Neural progenitor cell (in vitro differentiated cells): Measurements from ENCODE around the gene KCNIP1. TPM values are rescaled to one million over a fixed set of nuclear protein-coding genes. Genes with fewer than 3 reads are reported as not detected.

Source experiments
- DNase-seq: peaks from one replicate; pipeline ENCODE4 v3.0.0-alpha.2; 2016; ENCODE audit warnings: low spot score
- H2AFZ ChIP-seq: fragments of 200-600 bp; sonication (generic); replicated peaks from 2 replicates; pipeline ENCODE4 v1.6.1; 2016; ENCODE audit warnings: antibody characterized with exemption
- H3F3A ChIP-seq: fragments of 200-600 bp; sonication (generic); 2 replicates; pipeline ENCODE4 v1.6.1; 2016; ENCODE audit warnings: antibody characterized with exemption, low read depth
- H3K27ac ChIP-seq: fragments of 200-600 bp; sonication (generic); 2 replicates; pipeline ENCODE4 v1.5.1; 2016; ENCODE audit warnings: mild to moderate bottlenecking
- H3K27me3 ChIP-seq: fragments of 200-600 bp; sonication (generic); 2 replicates; pipeline ENCODE4 v1.6.1; 2016; ENCODE audit warnings: mild to moderate bottlenecking, moderate library complexity
- H3K36me3 ChIP-seq: fragments of 200-600 bp; sonication (generic); 2 replicates; pipeline ENCODE4 v1.5.1; 2016
- H3K4me1 ChIP-seq: fragments of 200-600 bp; sonication (generic); 2 replicates; pipeline ENCODE4 v1.6.1; 2016; ENCODE audit warnings: mixed run types
- H3K4me2 ChIP-seq: fragments of 200-600 bp; sonication (generic); 2 replicates; pipeline ENCODE4 v1.6.1; 2016
- H3K4me3 ChIP-seq: fragments of 200-600 bp; sonication (generic); 2 replicates; pipeline ENCODE4 v1.5.1; 2016
- H3K79me2 ChIP-seq: fragments of 200-600 bp; sonication (generic); 2 replicates; pipeline ENCODE4 v1.6.1; 2016; ENCODE audit warnings: low read depth
- H3K9ac ChIP-seq: fragments of 200-600 bp; sonication (generic); 2 replicates; pipeline ENCODE4 v1.6.1; 2016
- H3K9me3 ChIP-seq: fragments of 200-600 bp; sonication (generic); 2 replicates; pipeline ENCODE4 v1.5.1; 2016; ENCODE audit warnings: low read depth
- H4K20me1 ChIP-seq: fragments of 200-600 bp; sonication (generic); 2 replicates; pipeline ENCODE4 v1.6.1; 2016; ENCODE audit warnings: low read depth
- H3K27ac Mint-ChIP-seq: 3 replicates; pipeline ENCODE4 v1.8.0; 2021; ENCODE audit warnings: mixed read lengths
- H3K27me3 Mint-ChIP-seq: 2 replicates; pipeline ENCODE4 v1.8.0; 2022; ENCODE audit warnings: low read depth, mild to moderate bottlenecking, inconsistent platforms, moderate library complexity, mixed read lengths; ENCODE audit not compliant: insufficient read depth
- H3K36me3 Mint-ChIP-seq: 3 replicates; pipeline ENCODE4 v1.8.0; 2021; ENCODE audit warnings: mixed read lengths
- H3K4me1 Mint-ChIP-seq: 3 replicates; pipeline ENCODE4 v1.8.0; 2021; ENCODE audit warnings: mixed read lengths
- H3K4me3 Mint-ChIP-seq: 3 replicates; pipeline ENCODE4 v1.8.0; 2021; ENCODE audit warnings: mild to moderate bottlenecking, moderate library complexity, mixed read lengths
- H3K9me3 Mint-ChIP-seq: 3 replicates; pipeline ENCODE4 v1.8.0; 2020; ENCODE audit warnings: mixed read lengths
- EZH2 ChIP-seq: fragments of 200-600 bp; sonication (generic); IDR thresholded peaks from 2 replicates; pipeline ENCODE4 v1.6.1; 2017; ENCODE audit warnings: antibody characterized with exemption, mild to moderate bottlenecking, moderate library complexity
- EZH2phosphoT487 ChIP-seq: fragments of 200-600 bp; sonication (generic); IDR thresholded peaks from 2 replicates; pipeline ENCODE4 v1.6.1; 2017; ENCODE audit warnings: antibody characterized with exemption
- total RNA-seq: library from RNA; depleted of rRNA; stranded (reverse); fragments of >200 nt; gene quantifications from 2 replicates; pipeline ENCODE4 v1.2.3, GENCODE V29; 2015; ENCODE audit warnings: low replicate concordance
- TF ChIP-seq, protein P1 (sequence below): fragments of 200-600 bp; sonication (generic); IDR thresholded peaks from 2 replicates; pipeline ENCODE4 v1.5.1; 2017; ENCODE audit warnings: antibody characterized with exemption, mild to moderate bottlenecking

KCNIP1 gene
- total RNA-seq, 1 donor from 2014 or later = 2.8 TPM

DNA sequence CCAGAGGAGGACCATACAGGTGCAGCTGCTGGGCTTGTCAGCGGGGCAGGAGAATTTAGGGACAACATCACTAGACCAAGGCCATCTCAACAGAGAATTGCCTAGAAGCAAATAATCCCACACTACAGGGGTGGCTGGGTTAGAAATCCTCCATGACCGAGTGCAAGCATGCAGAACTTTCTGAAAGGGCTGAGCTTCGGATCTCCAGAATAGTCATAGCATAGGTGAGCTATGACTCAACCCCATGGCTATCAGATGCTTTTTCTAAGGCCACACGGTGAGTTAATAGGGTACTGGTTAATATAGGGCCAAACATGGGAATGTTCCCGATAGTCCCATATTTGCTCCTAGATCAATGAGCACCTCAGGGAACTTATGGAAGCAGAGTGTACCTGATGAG lies 4.2 kb downstream of the KCNIP1 start:
- no peak overlapping the region for H3K9ac ChIP-seq
- H3K79me2 ChIP-seq = no peaks in the 10 kb centered on the region
- Mint-ChIP-seq H3K27ac (peak overlapping the region; percentile 48), H3K4me1 (peaks cover 27% of the 10 kb centered on the region), H3K36me3 (no peaks in the 10 kb centered on the region), H3K4me3 (no peak overlapping the region), H3K27me3 (peaks cover 5% of the 10 kb centered on the region), H3K9me3 (no peaks in the 10 kb centered on the region)
- H3K4me2 ChIP-seq = no peak overlapping the region
- H4K20me1 ChIP-seq = no peaks in the 10 kb centered on the region
- peaks cover 3% of the 10 kb centered on the region for H3F3A ChIP-seq
- peaks cover 7% of the 10 kb centered on the region for H3K4me1 ChIP-seq
- H3K4me3 ChIP-seq = no peak overlapping the region
- no peaks in the 10 kb centered on the region for H3K36me3 ChIP-seq
- TF ChIP-seq EZH2 = no peak
- TF ChIP-seq, protein P1, sequence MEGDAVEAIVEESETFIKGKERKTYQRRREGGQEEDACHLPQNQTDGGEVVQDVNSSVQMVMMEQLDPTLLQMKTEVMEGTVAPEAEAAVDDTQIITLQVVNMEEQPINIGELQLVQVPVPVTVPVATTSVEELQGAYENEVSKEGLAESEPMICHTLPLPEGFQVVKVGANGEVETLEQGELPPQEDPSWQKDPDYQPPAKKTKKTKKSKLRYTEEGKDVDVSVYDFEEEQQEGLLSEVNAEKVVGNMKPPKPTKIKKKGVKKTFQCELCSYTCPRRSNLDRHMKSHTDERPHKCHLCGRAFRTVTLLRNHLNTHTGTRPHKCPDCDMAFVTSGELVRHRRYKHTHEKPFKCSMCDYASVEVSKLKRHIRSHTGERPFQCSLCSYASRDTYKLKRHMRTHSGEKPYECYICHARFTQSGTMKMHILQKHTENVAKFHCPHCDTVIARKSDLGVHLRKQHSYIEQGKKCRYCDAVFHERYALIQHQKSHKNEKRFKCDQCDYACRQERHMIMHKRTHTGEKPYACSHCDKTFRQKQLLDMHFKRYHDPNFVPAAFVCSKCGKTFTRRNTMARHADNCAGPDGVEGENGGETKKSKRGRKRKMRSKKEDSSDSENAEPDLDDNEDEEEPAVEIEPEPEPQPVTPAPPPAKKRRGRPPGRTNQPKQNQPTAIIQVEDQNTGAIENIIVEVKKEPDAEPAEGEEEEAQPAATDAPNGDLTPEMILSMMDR = no peak
- no peak overlapping the region for H2AFZ ChIP-seq
- H3K27me3 ChIP-seq = peaks cover 35% of the 10 kb centered on the region
- no peak overlapping the region for H3K27ac ChIP-seq
- H3K9me3 ChIP-seq = no peaks in the 10 kb centered on the region
- DNase-seq = no peak

DNA sequence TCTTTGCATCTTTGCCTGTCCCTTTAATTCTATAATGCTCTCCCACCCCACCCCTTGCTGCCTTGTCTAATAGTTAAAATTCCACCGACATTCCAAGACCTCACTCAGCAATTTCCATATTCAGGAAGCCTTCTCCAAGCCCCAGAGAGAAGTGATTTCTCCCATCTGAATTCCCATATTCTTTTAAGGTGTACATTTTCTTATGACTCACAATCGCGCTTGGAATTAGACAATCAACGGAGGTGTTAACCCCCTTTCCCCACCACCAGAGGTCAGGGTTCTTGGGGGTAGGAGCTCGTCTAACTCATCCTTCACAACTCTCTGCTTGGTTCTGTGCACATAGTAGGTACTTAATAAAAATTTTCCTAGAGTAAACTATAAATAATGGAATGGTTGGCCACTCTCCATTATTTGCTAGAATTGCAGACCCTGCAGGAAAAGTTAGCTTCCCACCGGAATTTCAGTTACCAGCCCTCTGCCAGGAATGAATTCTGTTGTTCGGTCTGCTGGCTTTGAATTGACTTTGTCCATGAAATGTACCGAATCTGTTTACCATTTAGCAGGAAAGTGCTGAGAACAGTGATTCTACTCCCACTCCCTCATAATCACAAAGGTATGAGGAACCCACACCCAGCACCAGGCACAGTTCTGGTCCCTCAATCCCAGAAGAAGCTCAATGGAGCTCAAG lies 5.0 kb downstream of the KCNIP1 start:
- H3K36me3 ChIP-seq = no peaks in the 10 kb centered on the region
- no peak overlapping the region for H3K4me3 Mint-ChIP-seq
- no peaks in the 10 kb centered on the region for H3K9me3 Mint-ChIP-seq
- H3K4me3 ChIP-seq = no peak overlapping the region
- no peaks in the 10 kb centered on the region for H3K9me3 ChIP-seq
- no peak overlapping the region for H3K27ac ChIP-seq
- peaks cover 27% of the 10 kb centered on the region for H3K27me3 ChIP-seq
- H3K4me2 ChIP-seq = no peak overlapping the region
- H3K79me2 ChIP-seq = no peaks in the 10 kb centered on the region
- no peak overlapping the region for H2AFZ ChIP-seq
- no peak overlapping the region for H3K27ac Mint-ChIP-seq
- H3K4me1 Mint-ChIP-seq = peaks cover 23% of the 10 kb centered on the region
- no peaks in the 10 kb centered on the region for H3F3A ChIP-seq
- H3K4me1 ChIP-seq = peaks cover 7% of the 10 kb centered on the region
- H3K27me3 Mint-ChIP-seq = peaks cover 2% of the 10 kb centered on the region
- no peaks in the 10 kb centered on the region for H3K36me3 Mint-ChIP-seq
- no peak for TF ChIP-seq EZH2phosphoT487
- TF ChIP-seq EZH2 = no peak
- TF ChIP-seq, protein P1 = peak; percentile 46
- H3K9ac ChIP-seq = no peak overlapping the region
- no peak for DNase-seq
- H4K20me1 ChIP-seq = no peaks in the 10 kb centered on the region

DNA sequence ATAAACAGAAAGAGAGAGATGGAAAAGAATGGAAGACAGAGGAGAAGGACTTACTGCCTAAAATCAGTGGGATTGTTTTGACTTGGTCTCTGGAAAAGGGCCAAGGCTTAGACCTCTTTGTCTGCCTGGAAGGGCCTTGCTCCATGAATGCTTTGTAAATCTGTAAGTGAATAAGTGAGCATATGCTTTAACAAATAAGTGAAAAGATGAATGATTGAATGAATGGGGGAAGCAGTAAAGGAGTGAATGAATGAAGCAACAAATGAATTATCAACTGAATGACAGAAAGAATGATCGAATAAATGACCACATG lies 5.5 kb downstream of the KCNIP1 start:
- TF ChIP-seq, protein P1 = no peak
- TF ChIP-seq EZH2phosphoT487 (no peak), EZH2 (no peak)
- H3F3A ChIP-seq = no peaks in the 10 kb centered on the region
- H3K4me2 ChIP-seq = no peak overlapping the region
- H3K4me1 ChIP-seq = peaks cover 4% of the 10 kb centered on the region
- peaks cover 23% of the 10 kb centered on the region for H3K4me1 Mint-ChIP-seq
- H3K79me2 ChIP-seq = no peaks in the 10 kb centered on the region
- no peak overlapping the region for H3K27ac Mint-ChIP-seq
- H2AFZ ChIP-seq = no peak overlapping the region
- H3K9me3 ChIP-seq = no peaks in the 10 kb centered on the region
- no peaks in the 10 kb centered on the region for H3K36me3 ChIP-seq
- H3K36me3 Mint-ChIP-seq = no peaks in the 10 kb centered on the region
- no peak for DNase-seq
- H3K4me3 Mint-ChIP-seq = no peak overlapping the region
- no peaks in the 10 kb centered on the region for H4K20me1 ChIP-seq
- no peak overlapping the region for H3K9ac ChIP-seq
- H3K27me3 Mint-ChIP-seq = peaks cover 2% of the 10 kb centered on the region
- no peak overlapping the region for H3K4me3 ChIP-seq
- peaks cover 22% of the 10 kb centered on the region for H3K27me3 ChIP-seq
- H3K27ac ChIP-seq = no peak overlapping the region
- H3K9me3 Mint-ChIP-seq = no peaks in the 10 kb centered on the region
